Mammary epithelial cell (primary cell): ENCODE measurements around the gene FXYD6.

Experiments used
- CTCF ChIP-seq, 2 donors: IDR thresholded peaks in 1 of 2; conservative IDR thresholded peaks in 1 of 2; 2 replicates each; pipeline ENCODE4 v1.5.1; 2011 to 2012; ENCODE audit warnings: inconsistent platforms in 2 of 2, low read length in 2 of 2, mild to moderate bottlenecking in 2 of 2, control low read depth in 1 of 2, low read depth in 1 of 2; ENCODE audit not compliant: insufficient read depth in 1 of 2; ENCODE audit errors: extremely low read depth in 1 of 2
- EZH2 ChIP-seq: IDR thresholded peaks from 2 replicates; pipeline ENCODE4 v1.6.1; 2012; ENCODE audit warnings: low read length, inconsistent platforms, borderline replicate concordance

- TF ChIP-seq CTCF (conservative IDR thresholded peaks at IDR 0.05 in 1 of 2, IDR thresholded peaks at IDR 0.05 in 1 of 2; ENCODE audit: extremely low read depth in 1 of 2, insufficient read depth in 1 of 2, low read depth in 1 of 2, low read length in 2 of 2) (no peak), EZH2 (no peak)
Measured at GRCh38 chr11:117796872-117797529, 79.5 kb downstream of the FXYD6 start, which contains the start of gene DSCAML1.
